ENCODE data around the gene MGA.

DNA sequence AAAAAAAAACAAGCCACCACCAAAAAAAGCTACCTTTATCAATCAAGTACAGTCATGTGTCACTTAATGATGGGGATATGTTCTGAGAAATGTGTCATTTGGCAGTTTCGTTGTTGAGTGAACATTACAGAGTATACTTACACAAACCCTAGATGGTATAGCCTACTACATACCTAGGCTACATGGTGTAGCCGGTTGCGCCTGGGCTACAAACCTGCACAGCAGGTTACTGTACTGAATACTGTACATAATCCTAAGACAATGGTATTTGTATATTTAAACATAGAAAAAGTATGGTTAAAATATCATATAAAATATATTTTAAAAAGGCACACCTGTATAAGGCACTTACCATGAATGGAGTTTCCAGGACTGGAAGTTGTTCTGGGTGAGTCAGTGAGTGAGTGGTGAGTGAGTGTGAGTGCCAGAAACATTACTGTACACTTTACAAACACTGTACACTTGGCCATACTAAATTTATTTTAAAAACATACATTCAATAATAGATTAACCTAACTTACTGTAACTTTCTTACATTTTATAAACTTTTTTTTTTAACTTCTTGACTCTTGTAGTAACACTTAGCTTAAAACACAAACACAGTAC is 141.7 kb downstream of the MGA start:
- TF ChIP-seq, protein P1, sequence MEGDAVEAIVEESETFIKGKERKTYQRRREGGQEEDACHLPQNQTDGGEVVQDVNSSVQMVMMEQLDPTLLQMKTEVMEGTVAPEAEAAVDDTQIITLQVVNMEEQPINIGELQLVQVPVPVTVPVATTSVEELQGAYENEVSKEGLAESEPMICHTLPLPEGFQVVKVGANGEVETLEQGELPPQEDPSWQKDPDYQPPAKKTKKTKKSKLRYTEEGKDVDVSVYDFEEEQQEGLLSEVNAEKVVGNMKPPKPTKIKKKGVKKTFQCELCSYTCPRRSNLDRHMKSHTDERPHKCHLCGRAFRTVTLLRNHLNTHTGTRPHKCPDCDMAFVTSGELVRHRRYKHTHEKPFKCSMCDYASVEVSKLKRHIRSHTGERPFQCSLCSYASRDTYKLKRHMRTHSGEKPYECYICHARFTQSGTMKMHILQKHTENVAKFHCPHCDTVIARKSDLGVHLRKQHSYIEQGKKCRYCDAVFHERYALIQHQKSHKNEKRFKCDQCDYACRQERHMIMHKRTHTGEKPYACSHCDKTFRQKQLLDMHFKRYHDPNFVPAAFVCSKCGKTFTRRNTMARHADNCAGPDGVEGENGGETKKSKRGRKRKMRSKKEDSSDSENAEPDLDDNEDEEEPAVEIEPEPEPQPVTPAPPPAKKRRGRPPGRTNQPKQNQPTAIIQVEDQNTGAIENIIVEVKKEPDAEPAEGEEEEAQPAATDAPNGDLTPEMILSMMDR (IDR thresholded peaks at IDR 0.05) = no peak
- TF ChIP-seq POLR2A (IDR thresholded peaks at IDR 0.05) = no peak
